ENCODE measurements around the gene SMURF2. TPM values are rescaled to one million over a fixed set of nuclear protein-coding genes. Genes with fewer than 3 reads are reported as not detected.

Gene SMURF2
- total RNA-seq, 1 experiment from 2014 or later, result 76.6 TPM

GRCh38 chr17:64651889-64652288 lies 10.2 kb downstream of the SMURF2 start:
- ChIA-PET POLR2A (ENCODE audit: unreplicated experiment) (interaction anchor here (0.6 to 0.7 kb wide), 2 partner anchors 76 to 80 kb away, joined by 3 read pairs; no protein-coding TSS in a partner anchor), CTCF (interaction anchor here (0.6 to 1.5 kb wide), 3 partner anchors 54 to 83 kb away, joined by 3 to 4 read pairs (median 4); no protein-coding TSS in a partner anchor)
- TF ChIP-seq EZH2phosphoT487 (IDR thresholded peaks at IDR 0.05; ENCODE audit: borderline replicate concordance, low read length) (no peak), EZH2 (IDR thresholded peaks at IDR 0.05; ENCODE audit: low read length, unreplicated experiment) (no peak), CTCF (conservative IDR thresholded peaks at IDR 0.05; ENCODE audit: low read depth, low read length) (no peak)
- H3K36me3 ChIP-seq (ENCODE audit: low read depth, low read length), result peaks cover 23% of the 10 kb centered on the region
- H2AFZ ChIP-seq (ENCODE audit: low read length), result no peak overlapping the region
- 0 out of 2 replicates have a peak, but pooled peaks cover 3% of the 10 kb centered on the region for H3K9me3 ChIP-seq (ENCODE audit: low read length)
- peaks cover 13% of the 10 kb centered on the region for H3F3A ChIP-seq (ENCODE audit: low read length, unreplicated experiment)
- DNase-seq (no peak), ATAC-seq (no peak)
- H3K4me3 ChIP-seq (ENCODE audit: low read length), result no peak overlapping the region
- intact Hi-C loops (cut with micrococcal nuclease), result no loop called here
- no TSS peak for BruUV-seq (replicated peaks)
- no peaks in the 10 kb centered on the region for H3K27me3 ChIP-seq (ENCODE audit: low read length)
- H3K4me2 ChIP-seq (ENCODE audit: low read length), result no peak overlapping the region
- H3K79me2 ChIP-seq (ENCODE audit: low read length), result peaks cover 98% of the 10 kb centered on the region
- no peaks in the 10 kb centered on the region for H3K9me2 ChIP-seq (replicated peaks; ENCODE audit: low read length)
- no peak overlapping the region for H3K27ac ChIP-seq (ENCODE audit: low read length)
- peaks cover 38% of the 10 kb centered on the region for H4K20me1 ChIP-seq (ENCODE audit: low read length)
- H3K9ac ChIP-seq (ENCODE audit: low read length), result no peak overlapping the region
- peaks cover 35% of the 10 kb centered on the region for H3K4me1 ChIP-seq (ENCODE audit: insufficient read depth, low read length)

- no peak overlapping the region for H3K9ac ChIP-seq (ENCODE audit: low read length)
- ATAC-seq, result no peak
- no peak overlapping the region for H2AFZ ChIP-seq (ENCODE audit: low read length)
- H3K9me3 ChIP-seq (ENCODE audit: low read length), result no peaks in the 10 kb centered on the region
- no peaks in the 10 kb centered on the region for H3K9me2 ChIP-seq (replicated peaks; ENCODE audit: low read length)
- TF ChIP-seq CTCF (conservative IDR thresholded peaks at IDR 0.05; ENCODE audit: low read depth, low read length) (no peak), EZH2phosphoT487 (IDR thresholded peaks at IDR 0.05; ENCODE audit: borderline replicate concordance, low read length) (no peak), EZH2 (IDR thresholded peaks at IDR 0.05; ENCODE audit: low read length, unreplicated experiment) (no peak)
- ChIA-PET POLR2A (ENCODE audit: unreplicated experiment) (no interaction called here), CTCF (no interaction called here)
- H3K79me2 ChIP-seq (ENCODE audit: low read length), result peaks cover 98% of the 10 kb centered on the region
- DNase-seq, result no peak
- H3K4me2 ChIP-seq (ENCODE audit: low read length), result no peak overlapping the region
- peaks cover 4% of the 10 kb centered on the region for H3F3A ChIP-seq (ENCODE audit: low read length, unreplicated experiment)
- H3K27ac ChIP-seq (ENCODE audit: low read length), result no peak overlapping the region
- H3K36me3 ChIP-seq (ENCODE audit: low read depth, low read length), result peaks cover 31% of the 10 kb centered on the region
- H3K27me3 ChIP-seq (ENCODE audit: low read length), result no peaks in the 10 kb centered on the region
- intact Hi-C loops (cut with micrococcal nuclease), result loop anchor here (5.0 to 10.0 kb wide), 3 partner anchors 66 to 223 kb away; partner anchors contain the start of genes CEP95 and DDX5
- BruUV-seq (replicated peaks), result no TSS peak
- peaks cover 30% of the 10 kb centered on the region for H4K20me1 ChIP-seq (ENCODE audit: low read length)
- peaks cover 20% of the 10 kb centered on the region for H3K4me1 ChIP-seq (ENCODE audit: insufficient read depth, low read length)
- H3K4me3 ChIP-seq (ENCODE audit: low read length), result no peak overlapping the region
Observed at GRCh38 chr17:64648234-64648633, 13.9 kb downstream of the SMURF2 start.

- Histone ChIP-seq H3K4me3 (ENCODE audit: low read length) (no peak overlapping the region), H3K9me3 (ENCODE audit: low read length) (no peaks in the 10 kb centered on the region), H2AFZ (ENCODE audit: low read length) (no peak overlapping the region), H4K20me1 (ENCODE audit: low read length) (peaks cover 26% of the 10 kb centered on the region), H3K27me3 (ENCODE audit: low read length) (no peaks in the 10 kb centered on the region), H3K79me2 (ENCODE audit: low read length) (peaks cover 98% of the 10 kb centered on the region), H3K27ac (ENCODE audit: low read length) (no peak overlapping the region), H3F3A (ENCODE audit: low read length, unreplicated experiment) (peaks cover 4% of the 10 kb centered on the region), H3K9ac (ENCODE audit: low read length) (no peak overlapping the region), H3K4me2 (ENCODE audit: low read length) (no peak overlapping the region), H3K36me3 (ENCODE audit: low read depth, low read length) (peaks cover 34% of the 10 kb centered on the region), H3K4me1 (ENCODE audit: insufficient read depth, low read length) (peaks cover 16% of the 10 kb centered on the region), H3K9me2 (replicated peaks; ENCODE audit: low read length) (no peaks in the 10 kb centered on the region)
- no peak for ATAC-seq
- ChIA-PET POLR2A (ENCODE audit: unreplicated experiment) (no interaction called here), CTCF (no interaction called here)
- intact Hi-C loops (cut with micrococcal nuclease), result loop anchor here (5.0 to 10.0 kb wide), 3 partner anchors 66 to 223 kb away; partner anchors contain the start of genes CEP95 and DDX5
- no TSS peak for BruUV-seq (replicated peaks)
- DNase-seq, result no peak
- TF ChIP-seq EZH2 (IDR thresholded peaks at IDR 0.05; ENCODE audit: low read length, unreplicated experiment), result no peak
- no peak for TF ChIP-seq EZH2phosphoT487 (IDR thresholded peaks at IDR 0.05; ENCODE audit: borderline replicate concordance, low read length)
- TF ChIP-seq CTCF (conservative IDR thresholded peaks at IDR 0.05; ENCODE audit: low read depth, low read length), result no peak
Observed at GRCh38 chr17:64647817-64648216, 14.3 kb downstream of the SMURF2 start.
